HEK293T (cell line): ENCODE data around the gene SIGLEC1.
A peak's percentile ranks its signal among the peaks of the same experiment; 100 is the strongest.

Experiments
- CTCF ChIA-PET: fragments of 350-600 bp; formaldehyde crosslinking; extraction: SDS; loops from one replicate; lab custom pipeline; 2021; ENCODE audit warnings: antibody characterized with exemption, inconsistent platforms; lab: Yijun Ruan, JAX
- POLR2A ChIA-PET: fragments of 350-600 bp; formaldehyde crosslinking; extraction: SDS; loops from one replicate; lab custom pipeline; 2020; ENCODE audit warnings: antibody characterized with exemption, inconsistent platforms; lab: Yijun Ruan, JAX
- DNase-seq: peaks from one replicate; pipeline ENCODE4 v3.0.0; 2012; ENCODE audit warnings: mixed read lengths; ENCODE audit errors: extremely low spot score
- ARNT ChIP-seq: fragments of 450-650 bp; IDR thresholded peaks from 2 replicates; pipeline ENCODE4 v1.6.1; 2017; ENCODE audit warnings: mild to moderate bottlenecking
- BHLHE40 ChIP-seq: fragments of 450-650 bp; IDR thresholded peaks from 2 replicates; pipeline ENCODE4 v1.6.1; 2016; ENCODE audit warnings: mild to moderate bottlenecking, moderate library complexity, borderline replicate concordance
- CTBP1 ChIP-seq: fragments of 450-650 bp; IDR thresholded peaks from 2 replicates; pipeline ENCODE4 v1.6.1; 2016; ENCODE audit warnings: borderline replicate concordance
- ELF4 ChIP-seq: fragments of 450-650 bp; IDR thresholded peaks from 2 replicates; pipeline ENCODE4 v1.6.1; 2017; ENCODE audit warnings: antibody characterized with exemption
- FOXA1 ChIP-seq: fragments of 450-650 bp; IDR thresholded peaks from 2 replicates; pipeline ENCODE4 v1.6.1; 2016; ENCODE audit warnings: mild to moderate bottlenecking
- FOXK2 ChIP-seq: fragments of 450-650 bp; IDR thresholded peaks from 2 replicates; pipeline ENCODE4 v1.6.1; 2016; ENCODE audit warnings: mild to moderate bottlenecking
- FOXM1 ChIP-seq: fragments of 450-650 bp; IDR thresholded peaks from 2 replicates; pipeline ENCODE4 v1.6.1; 2017; ENCODE audit warnings: mild to moderate bottlenecking, borderline replicate concordance
- HDGF ChIP-seq: fragments of 450-650 bp; IDR thresholded peaks from 2 replicates; pipeline ENCODE4 v1.6.1; 2017; ENCODE audit warnings: antibody characterized with exemption, borderline replicate concordance
- L3MBTL2 ChIP-seq: fragments of 450-650 bp; conservative IDR thresholded peaks from 2 replicates; pipeline ENCODE4 v1.6.1; 2016; ENCODE audit warnings: mild to moderate bottlenecking
- LEF1 ChIP-seq: fragments of 450-650 bp; IDR thresholded peaks from 2 replicates; pipeline ENCODE4 v1.6.1; 2017; ENCODE audit warnings: mild to moderate bottlenecking, borderline replicate concordance
- NFRKB ChIP-seq: fragments of 450-650 bp; IDR thresholded peaks from 2 replicates; pipeline ENCODE4 v1.6.1; 2016; ENCODE audit warnings: mild to moderate bottlenecking, moderate library complexity
- PKNOX1 ChIP-seq: fragments of 450-650 bp; IDR thresholded peaks from 2 replicates; pipeline ENCODE4 v1.6.1; 2016
- SP1 ChIP-seq: fragments of 450-650 bp; IDR thresholded peaks from 2 replicates; pipeline ENCODE4 v1.6.1; 2017
- SUZ12 ChIP-seq: fragments of 450-650 bp; IDR thresholded peaks from 2 replicates; pipeline ENCODE4 v1.6.1; 2016; ENCODE audit warnings: mild to moderate bottlenecking
- TARDBP ChIP-seq: fragments of 450-650 bp; IDR thresholded peaks from 2 replicates; pipeline ENCODE4 v1.6.1; 2016
- ZNF384 ChIP-seq: fragments of 450-650 bp; IDR thresholded peaks from 2 replicates; pipeline ENCODE4 v1.6.1; 2016

The SIGLEC1 gene

DNA sequence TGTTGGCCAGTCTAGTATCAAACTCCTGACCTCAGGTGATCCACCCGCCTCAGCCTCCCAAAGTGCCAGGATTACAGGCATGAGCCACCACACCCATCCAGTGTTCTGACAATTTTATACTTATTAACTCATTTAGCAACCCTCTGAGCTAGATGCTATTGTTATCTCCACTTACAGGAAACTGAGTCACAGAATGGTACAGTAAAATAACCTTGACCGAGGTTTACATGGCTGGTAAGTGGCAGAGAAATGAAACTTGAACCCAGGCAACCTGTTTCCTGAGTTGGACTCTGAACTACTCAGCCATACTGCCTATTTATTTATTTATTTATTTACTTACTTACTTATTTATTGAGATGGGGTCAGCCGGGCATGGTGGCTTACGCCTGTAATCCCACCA lies 6.6 kb upstream of the SIGLEC1 start:
- no peak for TF ChIP-seq PKNOX1
- TF ChIP-seq ELF4: no peak
- TF ChIP-seq SP1: no peak
- no peak for TF ChIP-seq L3MBTL2
- no peak for TF ChIP-seq CTBP1
- TF ChIP-seq ARNT: no peak
- no peak for TF ChIP-seq TARDBP
- TF ChIP-seq FOXM1: no peak
- no peak for TF ChIP-seq FOXA1
- TF ChIP-seq FOXK2: no peak
- no peak for TF ChIP-seq HDGF
- TF ChIP-seq SUZ12: no peak
- TF ChIP-seq LEF1: no peak
- no peak for TF ChIP-seq BHLHE40
- ChIA-PET CTCF (no interaction called here), POLR2A (no interaction called here)
- no peak for DNase-seq

DNA sequence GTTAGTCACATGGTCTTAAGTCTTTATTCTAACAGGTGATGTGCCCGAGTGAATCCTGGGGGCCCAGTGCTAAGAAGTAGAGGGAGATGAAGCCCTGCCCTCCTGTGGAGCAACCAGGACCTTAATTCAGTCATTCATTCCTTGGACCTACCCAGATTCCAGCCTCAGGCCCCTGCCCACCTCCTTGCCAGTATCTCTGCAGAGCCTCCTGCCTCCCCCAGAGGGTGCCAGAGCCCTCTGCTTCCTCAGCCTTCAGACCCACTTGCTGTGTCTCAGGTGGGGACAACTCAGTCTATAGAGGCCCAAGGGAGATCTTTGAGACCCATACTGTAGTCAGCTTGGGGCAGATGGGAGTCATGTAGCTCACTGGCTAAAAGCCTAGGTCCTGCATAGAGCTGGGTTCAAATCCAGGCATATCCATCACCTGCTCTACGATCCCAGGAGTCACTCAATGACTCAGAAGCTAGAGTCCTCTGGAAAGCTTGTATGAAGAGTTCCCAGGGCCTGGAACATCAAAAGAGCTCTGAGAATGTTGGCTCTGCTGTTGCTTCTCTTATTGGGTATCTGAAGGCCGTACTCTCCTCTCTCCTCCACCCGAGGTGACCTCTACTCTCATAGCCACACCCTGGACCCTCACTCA lies 3.9 kb upstream of the SIGLEC1 start:
- CTCF ChIA-PET: interaction anchor here (0.5 to 1.9 kb wide), 12 partner anchors 9 to 641 kb away, joined by 3 to 10 read pairs (median 4); partner anchors contain the start of genes ADISSP and SPEF1
- DNase-seq: peak; percentile 71
- POLR2A ChIA-PET: interaction anchor here (1.0 to 1.1 kb wide), 2 partner anchors 21 to 51 kb away, joined by 3 read pairs; partner anchors contain the start of gene ADISSP
- TF ChIP-seq ELF4 (no peak), CTBP1 (no peak), TARDBP (no peak), BHLHE40 (no peak), PKNOX1 (no peak), ARNT (no peak), SP1 (no peak), L3MBTL2 (no peak), NFRKB (no peak), LEF1 (no peak), ZNF384 (no peak)

DNA sequence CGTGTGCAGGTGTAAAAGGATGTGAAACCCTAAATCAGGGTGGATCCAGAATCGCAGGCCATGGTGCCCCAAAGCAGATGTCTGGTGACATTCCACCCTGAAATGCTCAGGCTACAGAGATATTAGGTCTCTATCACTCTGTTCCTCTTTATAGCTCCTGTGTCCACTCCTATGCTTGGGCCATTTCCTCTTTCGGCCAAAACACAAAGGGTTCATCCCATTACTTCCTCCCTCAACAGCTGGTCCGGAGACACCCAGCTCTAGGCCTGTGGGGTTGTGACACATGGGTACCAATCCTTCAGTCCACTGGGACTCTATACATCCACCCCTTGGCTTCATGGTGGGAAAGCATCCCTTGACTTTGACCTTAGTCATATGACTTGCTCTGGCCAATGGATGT lies 1.7 kb upstream of the SIGLEC1 start:
- TF ChIP-seq FOXA1 (no peak), ZNF384 (no peak), BHLHE40 (no peak), SUZ12 (no peak)
- DNase-seq: no peak
- POLR2A ChIA-PET: no interaction called here
- CTCF ChIA-PET: interaction anchor here (0.5 kb wide), 1 partner anchor 541 kb away, joined by 5 read pairs; no protein-coding TSS in a partner anchor

GRCh38 chr20:3711484-3711941 lies 887 bp downstream of the SIGLEC1 start:
- no peak for DNase-seq
- no peak for TF ChIP-seq SUZ12
- no peak for TF ChIP-seq FOXK2
- no peak for TF ChIP-seq ARNT
- TF ChIP-seq LEF1: no peak
- no peak for TF ChIP-seq SP1
- TF ChIP-seq L3MBTL2: no peak
- TF ChIP-seq TARDBP: no peak
- TF ChIP-seq FOXM1: no peak
- no peak for TF ChIP-seq ZNF384
- TF ChIP-seq ELF4: no peak
- TF ChIP-seq BHLHE40: no peak
- no peak for TF ChIP-seq FOXA1
- no peak for TF ChIP-seq PKNOX1
- TF ChIP-seq CTBP1: no peak
- ChIA-PET POLR2A (interaction anchor here (0.8 to 1.4 kb wide), 4 partner anchors 16 to 56 kb away, joined by 4 to 6 read pairs (median 4); partner anchors contain the start of gene ADISSP), CTCF (interaction anchor here (0.7 to 2.6 kb wide), 21 partner anchors 9 to 1859 kb away, joined by 3 to 28 read pairs (median 4); no protein-coding TSS in a partner anchor)

- ChIA-PET CTCF (interaction anchor here (0.7 to 2.6 kb wide), 24 partner anchors 10 to 1859 kb away, joined by 3 to 28 read pairs (median 4); no protein-coding TSS in a partner anchor), POLR2A (interaction anchor here (0.8 to 1.4 kb wide), 4 partner anchors 16 to 57 kb away, joined by 4 to 6 read pairs (median 4); partner anchors contain the start of gene ADISSP)
- TF ChIP-seq L3MBTL2 (no peak), SP1 (no peak), FOXM1 (no peak), FOXA1 (no peak), FOXK2 (no peak), PKNOX1 (no peak), TARDBP (no peak), HDGF (no peak), ARNT (no peak), BHLHE40 (no peak), CTBP1 (no peak), ZNF384 (no peak), NFRKB (no peak), ELF4 (no peak), SUZ12 (no peak), LEF1 (no peak)
- peak; percentile 87 for DNase-seq
Observed at GRCh38 chr20:3710703-3711483, 1.5 kb downstream of the SIGLEC1 start.
